Measurements from ENCODE around the gene GPR17.

The GPR17 gene

DNA sequence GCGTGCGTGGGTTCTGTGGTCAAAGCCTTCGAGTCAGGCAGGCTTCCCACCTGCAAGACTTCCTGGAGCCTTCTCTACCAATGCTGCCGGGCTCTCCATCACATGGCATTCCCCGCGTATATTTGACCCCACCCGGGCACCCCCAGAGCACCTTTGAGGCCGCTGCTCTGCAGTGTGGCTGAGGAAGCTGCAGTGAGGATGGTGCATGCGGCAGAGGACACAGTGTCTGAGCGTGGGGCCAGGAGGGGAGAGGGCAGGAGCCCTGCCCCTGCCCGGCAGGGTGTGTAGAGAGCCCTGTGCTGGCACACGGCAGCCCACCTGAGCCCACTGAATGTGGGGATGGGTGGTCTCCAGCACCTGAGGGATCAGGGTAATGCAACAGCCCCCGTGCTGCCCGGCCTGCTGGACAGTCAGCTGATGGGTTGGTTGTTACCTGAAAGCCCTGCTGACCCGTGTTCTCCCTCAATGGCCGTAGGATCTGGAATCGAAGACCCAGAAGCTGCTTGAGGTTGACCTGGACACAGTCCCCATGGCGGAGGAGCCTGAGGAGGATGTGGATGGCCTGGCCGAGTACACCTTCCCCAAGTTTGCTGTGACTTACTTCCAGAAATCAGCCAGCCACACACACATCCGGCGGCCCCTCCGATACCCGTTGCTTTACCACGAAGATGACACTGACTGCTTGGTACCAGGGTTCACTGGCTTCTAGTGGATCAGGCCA, 36.8 kb upstream of the GPR17 start:
- no peak for TF ChIP-seq POLR2A (IDR thresholded peaks at IDR 0.05; ENCODE audit: low read depth, low read length)
- FAIRE-seq, result no peak
- DNase-seq (ENCODE audit: insufficient read length, low spot score), result no peak

DNA sequence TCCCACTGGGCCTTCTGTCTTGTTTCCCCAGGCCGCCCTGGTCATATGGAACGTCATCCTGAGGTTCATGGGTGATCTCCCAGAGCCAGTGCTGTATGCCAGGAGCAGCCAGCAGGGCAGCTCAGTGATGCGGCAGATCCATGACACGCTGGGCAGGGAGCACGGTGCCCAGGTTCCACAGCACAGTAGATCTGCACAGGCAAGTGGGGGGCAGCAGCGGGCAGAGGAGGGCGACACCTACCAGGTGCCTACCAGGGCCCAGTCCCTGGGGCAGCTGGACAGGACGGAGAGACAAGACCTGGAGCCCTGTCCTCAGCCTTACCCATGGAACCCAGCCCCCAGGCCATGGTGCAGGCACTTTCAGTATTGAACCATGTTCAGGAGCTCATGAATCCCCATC, 36.1 kb upstream of the GPR17 start:
- TF ChIP-seq POLR2A (IDR thresholded peaks at IDR 0.05; ENCODE audit: low read depth, low read length), result no peak
- FAIRE-seq, result no peak
- no peak for DNase-seq (ENCODE audit: insufficient read length, low spot score)

DNA sequence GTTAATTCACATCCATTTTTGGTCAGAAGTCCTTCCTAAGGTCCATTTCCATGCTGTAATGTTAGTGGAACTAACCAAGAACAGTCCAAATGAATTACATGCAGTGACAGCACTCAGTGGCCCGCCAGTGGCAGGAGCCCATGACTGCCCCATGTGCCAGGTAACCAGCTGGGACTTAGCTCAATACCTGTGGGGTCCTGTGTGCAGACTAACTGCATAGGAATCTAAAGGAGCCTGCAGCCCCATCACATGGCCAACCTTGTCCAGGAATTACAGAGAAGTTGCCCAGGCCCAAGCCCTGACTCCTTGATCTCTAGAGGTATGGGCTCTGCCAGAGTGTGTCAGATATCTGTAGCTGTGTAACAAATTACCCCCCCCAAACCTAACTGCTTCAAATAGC, 35.4 kb upstream of the GPR17 start:
- FAIRE-seq, result no peak
- TF ChIP-seq POLR2A (IDR thresholded peaks at IDR 0.05; ENCODE audit: low read depth, low read length), result no peak
- DNase-seq (ENCODE audit: insufficient read length, low spot score), result no peak

DNA sequence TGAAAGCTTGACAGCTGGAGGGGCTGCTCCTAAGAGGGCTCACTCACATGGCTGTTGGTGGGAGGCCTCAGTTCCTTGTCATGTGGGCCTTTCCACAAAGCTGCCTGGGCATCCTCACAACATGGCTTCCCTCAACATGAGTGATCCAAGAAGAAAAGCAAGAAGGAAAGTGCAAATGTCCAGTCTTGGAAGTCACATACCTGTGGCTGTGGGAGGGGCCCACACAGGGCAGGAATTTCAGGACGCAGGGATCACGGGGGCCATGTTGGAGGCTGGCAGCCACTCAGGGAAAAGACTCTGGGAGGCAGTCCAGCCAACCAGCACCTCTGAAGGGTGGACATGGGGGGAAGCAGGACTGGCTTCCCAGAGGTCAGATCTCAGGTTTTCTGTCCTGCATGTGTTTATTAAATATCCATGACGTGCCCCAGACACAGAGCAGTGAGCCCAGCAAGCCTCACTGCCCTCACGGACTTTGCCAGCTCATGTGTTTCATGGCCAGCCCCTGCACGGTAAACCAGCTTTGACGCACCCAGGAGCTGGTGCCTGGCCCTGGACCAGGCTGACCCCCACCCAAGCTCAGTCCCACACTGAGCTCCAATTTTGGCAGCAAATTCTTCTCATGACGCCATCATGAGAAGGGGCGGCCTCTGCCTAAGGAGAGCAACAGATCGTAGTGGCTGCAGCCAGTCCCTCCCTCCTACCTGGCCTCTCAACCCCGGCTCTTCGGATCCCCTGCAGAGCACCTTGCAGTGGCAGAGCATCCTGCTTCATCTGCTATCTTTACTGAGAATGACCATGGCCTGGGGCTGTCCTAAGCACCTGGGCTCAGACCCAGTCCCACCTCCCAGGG, 34.7 kb upstream of the GPR17 start:
- TF ChIP-seq POLR2A (IDR thresholded peaks at IDR 0.05; ENCODE audit: low read depth, low read length), result no peak
- no peak for FAIRE-seq
- no peak for DNase-seq (ENCODE audit: insufficient read length, low spot score)

DNA sequence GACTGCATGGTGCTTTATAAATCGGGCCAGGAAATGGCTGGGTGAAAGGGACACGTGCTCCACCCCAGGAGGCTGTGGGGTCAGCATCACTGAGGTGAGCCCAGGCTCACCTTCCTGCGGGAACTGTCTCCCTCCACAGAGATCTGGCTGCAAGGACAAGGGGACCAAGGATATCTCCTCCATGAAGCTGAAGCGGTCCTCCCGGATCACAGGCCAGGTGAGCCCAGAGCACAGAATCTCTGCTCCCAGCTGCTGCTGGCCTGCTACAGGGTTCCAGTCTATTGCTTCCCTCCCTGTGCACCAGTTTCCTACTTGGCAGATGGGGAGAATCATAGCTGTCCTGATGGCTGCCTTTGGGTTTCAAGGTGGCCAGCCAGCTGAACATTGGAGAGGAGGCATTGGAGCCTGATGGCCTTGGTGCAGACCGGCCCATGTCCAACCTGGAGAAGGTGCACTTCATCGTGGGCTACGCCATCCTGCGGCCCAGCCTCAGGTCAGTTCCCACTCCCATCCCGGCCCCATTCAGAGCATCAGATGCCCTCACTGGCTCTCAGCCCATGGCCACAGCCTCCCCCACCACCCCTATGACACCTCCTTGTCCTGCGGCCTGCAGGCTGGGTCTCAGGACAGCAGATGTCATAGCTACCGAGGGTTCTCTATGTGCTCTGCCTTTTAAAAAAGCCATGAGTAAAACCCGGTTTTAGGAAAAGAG, 33.7 kb upstream of the GPR17 start:
- DNase-seq (ENCODE audit: insufficient read length, low spot score) (no peak), FAIRE-seq (no peak)
- no peak for TF ChIP-seq POLR2A (IDR thresholded peaks at IDR 0.05; ENCODE audit: low read depth, low read length)

DNA sequence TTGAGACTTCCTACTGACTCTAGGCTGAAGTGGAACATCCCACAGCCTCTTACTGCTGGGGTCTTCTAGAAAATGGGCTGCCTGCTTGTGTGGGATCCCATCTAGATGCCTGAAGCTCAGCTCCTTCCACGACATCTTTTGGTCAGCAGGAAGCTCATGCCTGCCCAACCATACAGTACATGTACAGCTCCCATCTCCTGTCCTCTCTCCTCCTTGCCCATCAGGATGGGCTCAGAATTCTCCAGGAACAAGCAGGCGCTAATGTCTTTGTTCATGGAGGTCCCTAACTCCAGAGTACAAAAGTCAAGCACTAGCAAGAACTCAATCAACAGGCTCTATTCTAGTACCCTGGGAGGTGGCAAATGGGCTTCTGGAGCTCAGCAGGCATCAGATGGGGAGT, 31.7 kb upstream of the GPR17 start:
- FAIRE-seq (no peak), DNase-seq (ENCODE audit: insufficient read length, low spot score) (no peak)
- no peak for TF ChIP-seq POLR2A (IDR thresholded peaks at IDR 0.05; ENCODE audit: low read depth, low read length)

DNA sequence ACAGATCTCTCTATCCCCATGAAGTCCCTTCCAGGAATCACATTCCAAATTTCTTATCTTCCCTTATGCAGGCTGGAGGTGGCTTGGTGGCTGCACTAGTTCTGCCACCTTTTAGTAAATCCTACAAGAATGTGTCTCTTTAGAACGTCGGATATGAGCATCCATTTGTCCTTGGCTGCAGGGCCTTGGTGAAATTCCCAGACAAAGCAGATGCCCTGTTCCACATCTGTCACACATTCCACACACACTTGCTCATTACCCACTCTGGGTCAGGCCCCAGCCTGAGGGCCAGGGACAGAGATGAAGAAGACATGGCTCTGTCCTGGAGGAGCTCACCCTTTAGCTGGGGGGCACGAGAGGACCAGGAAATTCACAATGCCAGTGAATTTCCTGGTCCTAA, 31.2 kb upstream of the GPR17 start:
- TF ChIP-seq POLR2A (IDR thresholded peaks at IDR 0.05; ENCODE audit: low read depth, low read length), result no peak
- DNase-seq (ENCODE audit: insufficient read length, low spot score) (no peak), FAIRE-seq (no peak)

DNA sequence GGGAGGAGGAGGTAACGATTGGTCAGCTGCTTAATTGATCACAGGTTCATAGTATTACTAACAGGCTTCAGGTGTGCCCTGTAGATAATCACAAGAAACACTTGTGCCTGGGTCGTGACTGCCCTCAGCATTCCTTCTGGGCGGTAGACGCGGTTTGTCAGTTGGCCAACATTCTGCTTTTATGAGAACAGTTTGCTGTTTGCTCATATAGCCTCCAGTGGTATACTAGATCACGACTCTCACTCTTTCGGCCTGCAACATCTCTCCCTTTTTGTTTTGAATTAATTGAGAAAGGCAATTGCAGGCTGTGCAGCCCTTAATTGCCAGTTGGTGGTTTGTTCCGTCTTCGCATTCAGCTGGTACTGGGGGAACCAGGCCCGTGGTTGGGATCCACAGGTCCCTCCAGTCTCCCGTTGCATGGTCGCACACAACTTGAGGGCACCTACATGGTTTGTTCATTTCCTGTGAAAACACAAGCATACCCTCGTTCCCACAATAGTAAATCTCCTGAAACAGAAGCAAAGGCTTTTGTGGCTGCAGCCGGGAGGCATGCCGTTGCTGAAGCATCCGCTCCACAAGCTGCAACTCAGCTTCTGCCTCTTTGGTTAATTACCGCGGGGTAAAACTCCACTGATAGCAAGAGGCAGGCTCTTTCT, 30.3 kb upstream of the GPR17 start:
- no peak for FAIRE-seq
- no peak for TF ChIP-seq POLR2A (IDR thresholded peaks at IDR 0.05; ENCODE audit: low read depth, low read length)
- no peak for DNase-seq (ENCODE audit: insufficient read length, low spot score)

DNA sequence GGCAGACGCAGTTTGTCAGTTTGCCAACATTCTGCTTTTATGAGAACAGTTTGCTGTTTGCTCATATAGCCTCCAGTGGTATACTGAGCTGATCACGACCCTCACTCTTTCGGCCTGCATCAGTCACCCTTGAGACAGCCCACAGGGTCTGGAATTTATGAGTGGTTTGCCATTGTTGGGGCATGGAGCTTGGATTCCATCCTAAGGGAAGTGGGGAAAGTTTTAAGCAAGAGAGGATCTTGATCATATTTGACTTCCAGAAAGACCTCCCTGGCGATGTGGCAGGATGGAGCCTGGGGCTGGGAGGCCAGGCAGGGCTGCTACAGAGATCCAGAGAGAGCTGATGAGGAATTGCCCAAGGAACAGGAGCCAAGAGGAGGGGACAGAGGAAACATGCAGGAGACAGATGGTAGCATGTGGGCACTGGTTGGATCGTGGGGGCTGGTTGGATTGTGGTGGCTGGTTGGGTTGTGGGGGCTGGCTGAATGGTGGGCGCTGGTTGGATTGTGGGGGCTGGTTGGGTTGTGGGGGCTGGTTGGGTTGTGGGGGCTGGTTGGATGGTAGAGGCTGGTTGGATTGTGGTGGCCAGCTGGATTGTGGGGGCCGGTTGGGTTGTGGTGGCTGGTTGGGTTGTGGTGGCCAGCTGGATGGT, 27.3 kb upstream of the GPR17 start:
- no peak for FAIRE-seq

DNA sequence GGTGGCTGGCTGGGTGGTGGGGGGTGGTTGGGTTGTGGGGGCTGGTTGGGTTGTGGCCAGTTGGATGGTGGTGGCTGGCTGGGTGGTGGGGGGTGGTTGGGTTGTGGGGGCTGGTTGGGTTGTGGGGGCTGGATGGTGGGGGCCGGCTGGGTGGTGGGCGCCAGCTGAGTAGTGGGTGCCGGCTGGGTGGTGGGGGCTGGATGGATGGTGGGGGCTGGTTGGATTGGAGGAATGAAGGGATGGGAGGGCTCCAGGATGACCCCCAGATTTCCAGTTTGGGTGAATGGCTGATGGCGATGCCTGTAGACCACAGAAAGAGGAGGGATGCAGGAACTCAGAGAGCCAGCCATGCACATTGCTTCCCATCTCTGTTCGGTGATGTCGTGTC, 26.8 kb upstream of the GPR17 start:
- DNase-seq (ENCODE audit: insufficient read length, low spot score) (no peak), FAIRE-seq (no peak)
- TF ChIP-seq POLR2A (IDR thresholded peaks at IDR 0.05; ENCODE audit: low read depth, low read length), result no peak

More for the DNA sequence above, 27.3 kb upstream of the GPR17 start:
- no peak for TF ChIP-seq POLR2A (IDR thresholded peaks at IDR 0.05; ENCODE audit: low read depth, low read length)
- no peak for DNase-seq (ENCODE audit: insufficient read length, low spot score)

DNA sequence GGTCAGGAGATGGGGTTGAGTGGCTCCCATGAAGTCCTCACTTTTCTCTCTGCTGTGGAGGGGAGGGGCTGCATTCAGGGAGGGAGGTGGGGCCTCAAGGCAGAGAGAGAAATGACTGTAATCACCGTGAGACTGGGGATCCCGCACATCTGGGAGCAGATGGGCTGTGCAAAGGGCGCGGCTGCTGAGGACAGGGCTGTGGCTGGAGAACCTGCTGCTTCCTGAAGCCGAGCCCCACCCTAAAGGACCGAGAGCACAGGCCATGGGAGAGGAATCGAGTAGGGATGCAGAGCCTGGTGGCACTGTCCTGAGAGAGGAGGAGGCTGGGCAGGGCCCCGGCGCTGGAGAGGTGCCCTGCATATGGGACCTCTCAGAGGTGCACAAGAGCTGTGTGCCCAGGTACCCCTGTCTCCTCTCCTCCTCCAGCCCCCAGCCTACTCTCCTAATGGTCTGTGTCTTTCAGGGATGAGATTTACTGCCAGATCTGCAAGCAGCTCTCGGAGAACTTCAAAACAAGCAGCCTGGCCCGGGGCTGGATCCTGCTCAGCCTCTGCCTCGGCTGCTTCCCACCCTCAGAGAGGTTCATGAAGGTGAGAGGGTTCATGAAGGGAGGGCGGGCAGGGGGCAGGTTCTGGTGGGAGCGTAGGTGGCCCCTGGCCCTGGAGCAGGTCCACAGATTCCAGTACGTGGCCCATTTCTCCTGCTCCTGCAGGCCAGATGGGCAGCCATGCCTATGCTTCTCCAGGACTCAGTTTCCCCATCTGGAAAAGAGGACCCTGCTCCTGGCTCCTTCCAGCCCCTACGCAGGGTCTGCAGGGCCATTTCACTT, 25.9 kb upstream of the GPR17 start:
- no peak for FAIRE-seq
- no peak for DNase-seq (ENCODE audit: insufficient read length, low spot score)
- no peak for TF ChIP-seq POLR2A (IDR thresholded peaks at IDR 0.05; ENCODE audit: low read depth, low read length)

DNA sequence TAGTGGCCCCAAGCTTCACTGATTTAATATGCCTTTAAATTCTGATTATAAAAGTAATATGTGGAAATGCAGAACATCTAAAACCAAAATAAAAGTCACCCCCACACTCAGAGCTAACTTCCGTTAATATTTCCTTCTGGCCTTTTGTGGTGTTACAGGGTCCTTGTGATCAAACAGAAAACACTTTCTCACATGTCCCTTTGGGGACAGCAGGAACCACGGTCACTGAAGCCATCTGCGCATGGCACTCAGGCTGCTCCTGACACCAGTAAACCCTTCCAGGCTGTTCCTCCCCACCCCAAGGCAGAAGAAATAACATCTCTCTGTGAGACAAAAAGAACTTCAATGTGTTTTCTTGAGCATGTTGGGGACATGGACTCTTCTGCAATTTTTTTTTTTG, 25.1 kb upstream of the GPR17 start:
- no peak for TF ChIP-seq POLR2A (IDR thresholded peaks at IDR 0.05; ENCODE audit: low read depth, low read length)
- no peak for DNase-seq (ENCODE audit: insufficient read length, low spot score)
- FAIRE-seq, result no peak

DNA sequence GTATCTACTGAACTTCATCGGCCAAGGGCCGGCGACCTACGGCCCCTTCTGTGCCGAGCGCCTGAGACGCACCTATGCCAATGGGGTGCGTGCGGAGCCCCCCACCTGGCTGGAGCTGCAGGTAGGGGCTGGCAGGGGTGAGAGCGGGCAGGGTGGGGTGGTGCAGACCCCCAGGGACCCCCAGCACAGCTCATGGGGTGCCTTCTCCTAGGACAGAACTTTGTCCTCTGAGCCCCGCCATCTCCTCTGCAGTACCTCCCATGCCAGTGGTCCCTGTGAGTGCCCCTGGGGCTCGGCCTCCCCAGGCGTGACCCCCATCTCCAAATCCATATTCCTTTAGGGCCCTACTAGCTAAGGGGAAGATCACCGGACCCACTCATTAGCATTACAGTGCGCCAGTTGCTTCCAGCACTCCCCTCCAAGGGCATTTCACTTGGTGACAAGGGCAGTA, 23.9 kb upstream of the GPR17 start:
- FAIRE-seq (no peak), DNase-seq (ENCODE audit: insufficient read length, low spot score) (no peak)
- TF ChIP-seq POLR2A (IDR thresholded peaks at IDR 0.05; ENCODE audit: low read depth, low read length), result no peak

All from H54 (cell line).